IPS-18a (cell line): ENCODE data around the gene CRKL.
"Not testable (repeated sequence)": the region's sequence is repeated elsewhere in the genome, so short reads cannot be mapped to it uniquely, and the experiment has no call there.

Experiments used
- H3K27ac ChIP-seq: one replicate; pipeline ENCODE4 v1.5.1; 2013; ENCODE audit warnings: low read length
- H3K27me3 ChIP-seq: one replicate; pipeline ENCODE4 v1.6.1; 2013; ENCODE audit warnings: mild to moderate bottlenecking, low read length; ENCODE audit not compliant: control insufficient read depth, insufficient read depth
- H3K36me3 ChIP-seq: one replicate; pipeline ENCODE4 v1.6.1; 2013; ENCODE audit warnings: low read depth, low read length; ENCODE audit not compliant: control insufficient read depth
- H3K4me1 ChIP-seq: one replicate; pipeline ENCODE4 v1.6.1; 2013; ENCODE audit warnings: low read depth, low read length; ENCODE audit not compliant: control insufficient read depth
- H3K4me3 ChIP-seq: one replicate; pipeline ENCODE4 v1.5.1; 2013; ENCODE audit warnings: low read length
- H3K9ac ChIP-seq: one replicate; pipeline ENCODE4 v1.6.1; 2013; ENCODE audit warnings: mild to moderate bottlenecking, low read length, moderate library complexity
- H3K9me3 ChIP-seq: one replicate; pipeline ENCODE4 v1.6.1; 2013; ENCODE audit warnings: low read depth, low read length; ENCODE audit not compliant: control insufficient read depth

The CRKL gene

DNA sequence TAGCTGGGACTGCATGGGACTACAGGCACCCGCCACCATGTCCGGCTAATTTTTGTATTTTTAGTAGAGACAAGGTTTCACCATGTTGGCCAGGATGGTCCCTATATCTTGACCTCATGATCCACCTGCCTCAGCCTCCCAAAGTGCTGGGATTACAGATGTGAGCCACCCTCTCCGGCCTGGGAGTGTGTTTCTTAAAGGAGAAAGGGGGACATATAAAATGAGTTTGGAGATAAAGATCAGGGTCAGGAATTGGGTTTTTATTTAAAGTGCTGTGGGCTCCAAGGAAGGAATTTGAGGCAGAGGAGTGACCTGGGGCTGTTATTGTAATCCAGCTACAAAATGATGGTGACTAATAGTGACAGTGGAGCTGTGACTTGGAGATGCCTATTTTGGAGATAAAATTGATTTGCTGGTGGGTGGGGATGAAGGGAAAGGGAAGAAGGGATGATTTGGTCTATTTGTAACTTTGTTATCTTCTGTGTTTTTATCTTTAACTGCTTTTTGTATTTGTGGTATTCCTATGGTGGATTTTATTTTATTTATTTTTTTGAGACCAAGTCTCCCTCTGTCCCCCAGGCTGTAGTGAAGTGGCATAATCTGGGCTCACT, 5.0 kb downstream of the CRKL start:
- Histone ChIP-seq H3K36me3 (peaks cover 5% of the 10 kb centered on the region), H3K4me3 (no peak overlapping the region), H3K27ac (no peak overlapping the region), H3K27me3 (no peaks in the 10 kb centered on the region), H3K4me1 (peaks cover 17% of the 10 kb centered on the region), H3K9ac (no peak overlapping the region), H3K9me3 (no peaks in the 10 kb centered on the region)

GRCh38 chr22:20926243-20926642, 9.0 kb downstream of the CRKL start:
- H3K36me3 ChIP-seq = peaks cover 5% of the 10 kb centered on the region
- H3K4me1 ChIP-seq = peaks cover 12% of the 10 kb centered on the region
- no peak overlapping the region for H3K27ac ChIP-seq

DNA sequence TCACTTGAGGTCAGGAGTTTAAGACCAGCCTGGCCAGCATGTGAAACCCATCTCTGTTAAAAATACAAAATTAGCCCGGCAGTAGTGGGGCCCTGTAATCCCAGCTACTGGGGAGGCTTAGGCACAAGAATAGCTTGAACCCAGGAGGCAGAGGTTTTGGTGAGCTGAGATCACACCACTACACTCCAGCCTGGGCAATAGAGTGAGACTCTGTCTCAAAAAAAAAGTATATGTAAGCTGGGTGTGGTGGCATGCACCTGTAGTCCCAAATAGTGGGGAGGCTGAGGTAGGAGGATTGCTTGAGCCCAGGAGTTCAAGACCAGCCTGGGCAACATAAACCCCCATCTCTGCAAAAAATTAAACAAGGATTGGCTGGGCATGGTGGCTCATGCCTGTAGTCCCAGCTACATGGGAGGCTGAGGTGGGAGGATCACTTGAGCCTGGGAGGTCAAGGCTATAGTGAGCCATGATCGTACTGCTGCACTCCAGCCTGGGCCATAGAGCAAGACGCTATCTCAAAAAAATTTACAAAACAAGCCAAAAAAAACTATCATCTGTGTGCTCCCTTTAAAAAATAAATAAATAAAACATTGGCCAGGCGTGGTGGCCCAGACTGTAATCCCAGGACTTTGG, 10.8 kb downstream of the CRKL start:
- Histone ChIP-seq H3K36me3 (peaks cover 5% of the 10 kb centered on the region), H3K27me3 (no peaks in the 10 kb centered on the region), H3K4me1 (peaks cover 12% of the 10 kb centered on the region)

More at GRCh38 chr22:20926243-20926642, 9.0 kb downstream of the CRKL start:
- no peak overlapping the region for H3K9ac ChIP-seq
- H3K27me3 ChIP-seq = no peaks in the 10 kb centered on the region
- no peaks in the 10 kb centered on the region for H3K9me3 ChIP-seq
- H3K4me3 ChIP-seq = no peak overlapping the region

DNA sequence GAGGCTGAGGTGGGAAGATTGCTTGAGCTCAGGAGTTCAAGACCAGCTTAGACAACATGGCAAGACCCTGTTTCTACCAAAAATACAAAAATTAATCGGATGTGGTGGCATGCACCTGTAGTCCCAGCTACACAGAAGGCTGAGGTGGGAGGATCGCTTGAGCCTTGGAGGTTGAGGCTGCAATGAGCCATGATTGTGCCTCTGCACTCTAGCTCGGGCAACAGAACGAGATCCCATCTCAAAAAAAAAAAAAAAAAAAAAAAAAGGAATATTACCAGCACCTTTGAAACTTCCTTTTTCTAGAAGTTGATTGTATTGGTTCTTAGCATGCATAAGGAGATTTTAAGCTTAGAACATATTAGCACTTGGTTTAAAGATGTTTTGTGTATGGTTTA, 11.4 kb downstream of the CRKL start:
- Histone ChIP-seq H3K36me3 (peaks cover 6% of the 10 kb centered on the region), H3K4me1 (peaks cover 12% of the 10 kb centered on the region), H3K27me3 (no peaks in the 10 kb centered on the region), H3K9ac (no peak overlapping the region), H3K4me3 (no peak overlapping the region), H3K27ac (no peak overlapping the region), H3K9me3 (no peaks in the 10 kb centered on the region)

More for the DNA sequence above, 10.8 kb downstream of the CRKL start:
- Histone ChIP-seq H3K27ac (no peak overlapping the region), H3K9ac (no peak overlapping the region), H3K9me3 (no peaks in the 10 kb centered on the region), H3K4me3 (no peak overlapping the region)

DNA sequence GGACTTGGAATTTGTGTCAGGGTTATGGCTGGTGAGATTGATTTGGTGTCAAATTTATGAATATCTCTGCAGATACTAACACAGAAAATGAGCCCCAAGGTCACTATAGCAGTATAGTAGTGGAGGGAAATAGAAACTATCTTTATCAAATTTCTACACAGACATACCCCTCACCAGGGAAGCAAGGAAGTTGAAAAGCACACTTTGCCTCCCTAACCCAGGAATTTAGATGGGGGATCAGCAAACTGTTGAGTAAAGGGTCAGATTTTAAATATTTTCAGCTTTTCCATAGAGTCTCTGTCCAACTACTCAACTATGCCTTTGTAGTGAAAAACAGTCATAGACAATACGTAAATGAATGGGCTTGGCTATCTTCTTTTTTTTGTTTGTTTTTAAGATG, 12.8 kb downstream of the CRKL start:
- H3K9me3 ChIP-seq = no peaks in the 10 kb centered on the region
- peaks cover 16% of the 10 kb centered on the region for H3K36me3 ChIP-seq
- H3K9ac ChIP-seq = no peak overlapping the region
- H3K4me1 ChIP-seq = peaks cover 12% of the 10 kb centered on the region
- no peak overlapping the region for H3K4me3 ChIP-seq
- no peaks in the 10 kb centered on the region for H3K27me3 ChIP-seq
- H3K27ac ChIP-seq = no peak overlapping the region

DNA sequence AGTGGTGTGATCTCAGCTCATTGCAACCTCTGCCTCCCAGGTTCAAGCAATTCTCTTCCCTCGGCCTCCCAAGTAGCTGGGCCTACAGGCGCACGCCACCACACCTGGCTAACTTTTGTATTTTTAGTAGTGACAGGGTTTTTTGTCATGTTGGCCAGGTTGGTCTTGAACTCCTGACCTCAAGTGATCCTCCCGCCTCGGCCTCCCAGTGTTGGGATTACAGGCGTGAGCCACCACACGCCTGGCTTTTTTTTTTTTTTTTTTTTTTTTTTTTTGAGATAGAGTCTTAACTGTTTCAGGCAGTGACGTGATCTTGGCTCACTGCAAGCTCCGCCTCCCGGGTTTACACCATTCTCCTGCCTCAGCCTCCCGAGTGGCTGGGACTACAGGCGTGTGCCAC, 13.2 kb downstream of the CRKL start:
- not testable (repeated sequence) for H3K4me1 ChIP-seq, H3K27ac ChIP-seq, H3K9ac ChIP-seq, H3K27me3 ChIP-seq, H3K9me3 ChIP-seq, H3K4me3 ChIP-seq
- H3K36me3 ChIP-seq = peaks cover 15% of the 10 kb centered on the region

DNA sequence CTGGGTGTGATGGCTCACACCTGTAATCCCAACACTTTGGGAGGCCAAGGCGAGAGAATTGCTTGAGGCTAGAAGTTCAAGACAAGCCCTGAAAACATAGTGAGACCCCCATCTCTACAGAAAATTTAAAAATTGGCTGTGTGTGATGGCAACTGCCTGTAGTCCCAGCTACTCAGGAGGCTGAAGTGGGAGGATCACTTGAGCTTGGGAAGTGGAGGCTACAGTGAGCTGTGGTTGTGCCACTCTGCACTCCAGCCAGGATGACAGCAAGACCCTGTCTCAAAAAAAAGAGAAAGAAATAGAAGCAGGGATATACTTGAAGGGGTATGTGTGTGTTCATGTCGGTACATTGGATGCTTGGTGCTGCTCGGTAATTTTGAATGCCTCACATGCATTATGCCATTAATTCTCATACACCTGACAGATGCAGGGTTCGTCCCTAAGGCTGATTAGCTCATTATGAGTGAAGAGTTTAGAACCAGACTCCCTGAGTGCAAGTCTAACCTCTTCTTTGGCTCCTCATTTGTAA, 14.0 kb downstream of the CRKL start:
- peaks cover under 1% of the 10 kb centered on the region for H3K4me1 ChIP-seq
- H3K4me3 ChIP-seq = no peak overlapping the region
- H3K36me3 ChIP-seq = peaks cover 15% of the 10 kb centered on the region
- no peak overlapping the region for H3K9ac ChIP-seq
- H3K27me3 ChIP-seq = no peaks in the 10 kb centered on the region
- no peak overlapping the region for H3K27ac ChIP-seq
- no peaks in the 10 kb centered on the region for H3K9me3 ChIP-seq

DNA sequence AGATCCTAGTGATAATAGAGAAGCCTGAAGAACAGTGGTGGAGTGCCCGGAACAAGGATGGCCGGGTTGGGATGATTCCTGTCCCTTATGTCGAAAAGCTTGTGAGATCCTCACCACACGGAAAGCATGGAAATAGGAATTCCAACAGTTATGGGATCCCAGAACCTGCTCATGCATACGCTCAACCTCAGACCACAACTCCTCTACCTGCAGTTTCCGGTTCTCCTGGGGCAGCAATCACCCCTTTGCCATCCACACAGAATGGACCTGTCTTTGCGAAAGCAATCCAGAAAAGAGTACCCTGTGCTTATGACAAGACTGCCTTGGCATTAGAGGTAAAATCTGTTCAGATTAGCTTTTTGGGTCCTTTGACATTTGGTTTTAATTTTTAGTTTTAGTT, 16.7 kb downstream of the CRKL start:
- Histone ChIP-seq H3K4me3 (no peak overlapping the region), H3K9me3 (no peaks in the 10 kb centered on the region), H3K9ac (no peak overlapping the region), H3K36me3 (peaks cover 26% of the 10 kb centered on the region), H3K27ac (no peak overlapping the region), H3K27me3 (no peaks in the 10 kb centered on the region), H3K4me1 (no peaks in the 10 kb centered on the region)

DNA sequence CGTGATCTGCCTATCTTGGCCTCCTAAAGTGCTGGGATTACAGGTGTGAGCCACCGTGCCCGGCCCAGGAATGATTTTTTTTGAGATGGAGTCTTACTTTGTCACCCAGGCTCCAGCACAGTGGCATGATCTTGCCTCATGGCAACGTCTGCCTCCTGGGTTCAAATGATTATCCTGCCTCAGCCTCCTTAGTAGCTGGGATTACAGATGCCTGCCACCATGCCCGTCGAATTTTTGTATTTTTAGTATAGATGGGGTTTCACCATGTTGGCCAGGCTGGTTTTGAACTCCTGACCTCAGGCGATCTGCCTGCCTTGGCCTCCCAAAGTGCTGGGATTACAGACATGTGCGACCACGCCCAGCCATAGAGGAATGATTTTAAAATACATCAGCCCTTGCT, 17.8 kb downstream of the CRKL start:
- H3K9me3 ChIP-seq = not testable (repeated sequence)

GRCh38 chr22:20935780-20936539, 18.8 kb downstream of the CRKL start:
- not testable (repeated sequence) for H3K4me3 ChIP-seq, H3K9me3 ChIP-seq, H3K4me1 ChIP-seq, H3K27ac ChIP-seq, H3K27me3 ChIP-seq, H3K9ac ChIP-seq
- peaks cover 26% of the 10 kb centered on the region for H3K36me3 ChIP-seq

More for the DNA sequence above, 17.8 kb downstream of the CRKL start:
- H3K4me1 ChIP-seq, H3K27ac ChIP-seq, H3K9ac ChIP-seq, H3K4me3 ChIP-seq, H3K27me3 ChIP-seq: not testable (repeated sequence)
- peaks cover 26% of the 10 kb centered on the region for H3K36me3 ChIP-seq

GRCh38 chr22:20937031-20937793, 20.0 kb downstream of the CRKL start:
- H3K27ac ChIP-seq = no peak overlapping the region
- no peak overlapping the region for H3K9ac ChIP-seq
- H3K36me3 ChIP-seq = peaks cover 26% of the 10 kb centered on the region
- H3K9me3 ChIP-seq = no peaks in the 10 kb centered on the region
- H3K4me3 ChIP-seq = no peak overlapping the region
- no peaks in the 10 kb centered on the region for H3K4me1 ChIP-seq
- H3K27me3 ChIP-seq = no peaks in the 10 kb centered on the region
